K562 (cell line): Measurements from ENCODE around the gene S100A1. TPM values are rescaled to one million over a fixed set of nuclear protein-coding genes. Genes with fewer than 3 reads are reported as not detected.
A peak's percentile ranks its signal among the peaks of the same experiment; 100 is the strongest.

Experiments
- ATAC-seq: fragments of 200-7000 bp; cut with Tn5 transposase; 3 replicates; pipeline ENCODE4 v1.9.1; 2020; ENCODE audit warnings: moderate library complexity
- BruUV-seq: library from RNA; stranded (reverse); fragments of 400-500 nt; replicated peaks from 2 replicates; lab custom pipeline; 2021; lab: Mats Ljungman, UMichigan
- CTCF ChIA-PET: fragments of 300-600 bp; formaldehyde crosslinking; extraction: SDS; loops from one replicate; lab custom pipeline; 2021; ENCODE audit warnings: low intra/inter-chr PET ratio; lab: Yijun Ruan, JAX
- POLR2A ChIA-PET: fragments of 300-600, 350-650 bp; sonication (Branson Sonifier 250); formaldehyde crosslinking; extraction: SDS; loops from one replicate; lab custom pipeline; 2021; ENCODE audit warnings: antibody characterized with exemption, inconsistent platforms; lab: Yijun Ruan, JAX
- DNase-seq, 4 experiments: peaks; one replicate each; pipeline versions ENCODE4 v3.0.0 to v3.0.0-alpha.2; 2011 to 2018; ENCODE audit warnings: low spot score in 3 of 4, mixed read lengths in 3 of 4; ENCODE audit errors: extremely low read depth in 1 of 4
- FAIRE-seq: peaks from 2 replicates; lab custom pipeline; 2011; peaks lifted over from hg19 to GRCh38; lab: Jason Lieb, UNC
- H2AFZ ChIP-seq: 2 replicates; pipeline ENCODE4 v1.6.0; 2011; ENCODE audit warnings: low read depth, low read length, control low read depth, inconsistent platforms
- H3K27ac ChIP-seq: fragments of 200-600 bp; 3 replicates; pipeline ENCODE4 v1.8.0; 2011; ENCODE audit warnings: low read depth, mild to moderate bottlenecking, control low read depth, inconsistent platforms, low read length, moderate library complexity, mixed read lengths; ENCODE audit errors: extremely low read depth
- H3K27me3 ChIP-seq, 2 experiments: fragments of 300-600 bp in 1 of 2; 2 replicates in 1 of 2; 3 replicates in 1 of 2; pipeline versions ENCODE4 v1.6.0 to v1.8.0; 2011; ENCODE audit warnings: inconsistent platforms in 2 of 2, low read length in 2 of 2, mild to moderate bottlenecking in 1 of 2, mixed read lengths in 1 of 2, moderate library complexity in 1 of 2; ENCODE audit not compliant: control insufficient read depth in 2 of 2, insufficient read depth in 2 of 2
- H3K36me3 ChIP-seq: fragments of 300-600 bp; 3 replicates; pipeline ENCODE4 v1.8.0; 2011; ENCODE audit warnings: mild to moderate bottlenecking, low read length, inconsistent platforms; ENCODE audit not compliant: control insufficient read depth, insufficient read depth
- H3K4me1 ChIP-seq, 2 experiments: fragments of 200-600 bp in 1 of 2; replicated peaks in 1 of 2; 2 replicates in 1 of 2; 3 replicates in 1 of 2; pipeline versions ENCODE4 v1.5.1 to v1.8.0; 2011; ENCODE audit warnings: inconsistent platforms in 2 of 2, low read length in 2 of 2, mild to moderate bottlenecking in 1 of 2, mixed read lengths in 1 of 2, moderate library complexity in 1 of 2; ENCODE audit not compliant: control insufficient read depth in 2 of 2, insufficient read depth in 2 of 2
- H3K4me2 ChIP-seq: 2 replicates; pipeline ENCODE4 v1.6.1; 2011; ENCODE audit warnings: low read length, control low read depth, inconsistent platforms, mixed read lengths; ENCODE audit not compliant: insufficient read depth
- H3K4me3 ChIP-seq: fragments of 200-600 bp; sonication (generic), shearing (Covaris generic); 2 replicates; pipeline ENCODE4 v1.5.1; 2016; ENCODE audit warnings: control low read depth, inconsistent platforms
- H3K79me2 ChIP-seq: fragments of 200-600 bp; 3 replicates; pipeline ENCODE4 v1.8.0; 2011; ENCODE audit warnings: low read length, inconsistent platforms; ENCODE audit not compliant: control insufficient read depth, insufficient read depth
- H3K9ac ChIP-seq, 2 experiments: 2 replicates each; pipeline versions ENCODE4 v1.6.0 to v1.6.1; 2011; ENCODE audit warnings: low read depth in 2 of 2, low read length in 2 of 2, control low read depth in 1 of 2, inconsistent platforms in 1 of 2, mild to moderate bottlenecking in 1 of 2, mixed read lengths in 1 of 2; ENCODE audit not compliant: insufficient read depth in 1 of 2
- H3K9me1 ChIP-seq: one replicate; pipeline ENCODE4 v1.6.0; 2011; ENCODE audit warnings: inconsistent platforms, mild to moderate bottlenecking, low read length, moderate library complexity; ENCODE audit not compliant: control insufficient read depth, insufficient read depth
- H3K9me3 ChIP-seq: replicated peaks from 2 replicates; pipeline ENCODE4 v1.5.1; 2011; ENCODE audit warnings: low read depth, low read length, inconsistent platforms; ENCODE audit not compliant: control insufficient read depth, insufficient read depth
- H4K20me1 ChIP-seq: replicated peaks from 2 replicates; pipeline ENCODE4 v1.6.1; 2011; ENCODE audit warnings: low read length, inconsistent platforms, mixed read lengths; ENCODE audit not compliant: control insufficient read depth, insufficient read depth
- ARNT ChIP-seq, 2 experiments: fragments of 450-650 bp; IDR thresholded peaks; 2 replicates each; pipeline ENCODE4 v1.6.1; 2016; ENCODE audit warnings: mild to moderate bottlenecking in 1 of 2
- DPF2 ChIP-seq: fragments of 450-650 bp; IDR thresholded peaks from 2 replicates; pipeline ENCODE4 v1.6.1; 2016
- FOXA3 ChIP-seq, 2 experiments: fragments of 450-650 bp in 1 of 2; sonication (generic) in 1 of 2; formaldehyde crosslinking; IDR thresholded peaks in 1 of 2; conservative IDR thresholded peaks in 1 of 2; 2 replicates each; pipeline versions ENCODE4 v1.4.0 to v1.8.0; 2020 to 2022; ENCODE audit warnings: mild to moderate bottlenecking in 2 of 2, missing genetic modification reagents in 1 of 2
- GABPB1 ChIP-seq: sonication (generic); formaldehyde crosslinking; IDR thresholded peaks from 2 replicates; pipeline ENCODE4 v1.8.0; 2022; ENCODE audit warnings: mild to moderate bottlenecking, missing genetic modification reagents
- JUNB ChIP-seq: fragments of 450-650 bp; formaldehyde crosslinking; conservative IDR thresholded peaks from 2 replicates; pipeline ENCODE4 v1.4.0; 2020; ENCODE audit warnings: mild to moderate bottlenecking
- KAT7 ChIP-seq: sonication (generic); formaldehyde crosslinking; IDR thresholded peaks from 2 replicates; pipeline ENCODE4 v1.8.0; 2022; ENCODE audit warnings: missing genetic modification reagents, mild to moderate bottlenecking, borderline replicate concordance
- LCOR ChIP-seq: sonication (generic); formaldehyde crosslinking; IDR thresholded peaks from 2 replicates; pipeline ENCODE4 v1.8.0; 2022; ENCODE audit warnings: mild to moderate bottlenecking, missing genetic modification reagents
- NFIC ChIP-seq: fragments of 450-650 bp; IDR thresholded peaks from 2 replicates; pipeline ENCODE4 v1.6.1; 2017; ENCODE audit warnings: mild to moderate bottlenecking, inconsistent platforms
- RBFOX2 ChIP-seq: fragments of 200-400 bp; formaldehyde crosslinking; IDR thresholded peaks from 2 replicates; pipeline ENCODE4 v1.6.1; 2017; ENCODE audit warnings: low read depth, mild to moderate bottlenecking, low read length, moderate library complexity
- SUPT5H ChIP-seq: fragments of 450-650 bp; IDR thresholded peaks from 2 replicates; pipeline ENCODE4 v1.6.1; 2016
- ZNF583 ChIP-seq: fragments of 250-450 bp; sonication (Bioruptor Pico); IDR thresholded peaks from 2 replicates; pipeline ENCODE4 v1.4.0; 2020
- ZNF695 ChIP-seq: fragments of 450-650 bp; formaldehyde crosslinking; IDR thresholded peaks from 2 replicates; pipeline ENCODE4 v1.4.0; 2020; ENCODE audit warnings: mild to moderate bottlenecking, moderate library complexity
- WGBS: fragments of 100-300 bp; shearing (Covaris generic); methylation state at CpG from one replicate; pipeline ENCODE4 v1.1.6; 2016; ENCODE audit warnings: low coverage, mixed read lengths; ENCODE audit not compliant: insufficient coverage; ENCODE audit errors: missing lambda C conversion rate; 5-methylcytosine and 5-hydroxymethylcytosine counted together
- in situ Hi-C: fragments of 300-500 bp; cut with MboI; formaldehyde crosslinking; loops from 4 replicates; pipeline ENCODE4 v1.15.0; 2018; ENCODE audit warnings: inconsistent platforms, mixed read lengths
- intact Hi-C: fragments of 100-400 bp; cut with micrococcal nuclease; formaldehyde crosslinking; loops from 2 replicates; pipeline ENCODE4 v1.14.2; 2022
- polyA plus RNA-seq, 8 experiments: library from polyadenylated mRNA; depleted of rRNA in 4 of 8; stranded (reverse) in 5 of 8; unstranded in 3 of 8; fragments of >200 nt; fragmentation: Nextera tagmentation in 2 of 8; fragmentation: Illumina TruSeq in 1 of 8; extraction: Ambion mirVana in 2 of 8; extraction: Trizol in 1 of 8; gene quantifications; 2 replicates each; pipeline versions ENCODE4 v1.2.1 to v1.2.3, GENCODE V29; 2011 to 2014; ENCODE audit warnings: inconsistent platforms in 1 of 8, missing spikeins in 1 of 8
- total RNA-seq, 7 experiments: library from RNA; depleted of rRNA in 6 of 7; stranded (reverse); fragments of >200 nt in 6 of 7; fragmentation: Illumina TruSeq in 2 of 7; extraction: Trizol in 2 of 7; gene quantifications; 2 replicates each; pipeline versions ENCODE4 v1.2.1 to v1.2.3, GENCODE V29; 2011 to 2021; ENCODE audit warnings: low replicate concordance in 1 of 7

Gene S100A1
- total and polyA plus RNA-seq, 9 of the 15 experiments (the other 6 are each of a cell fraction or from before 2014, with no cell fraction given), result 0.44 to 30.1 (median 12.7) TPM

DNA sequence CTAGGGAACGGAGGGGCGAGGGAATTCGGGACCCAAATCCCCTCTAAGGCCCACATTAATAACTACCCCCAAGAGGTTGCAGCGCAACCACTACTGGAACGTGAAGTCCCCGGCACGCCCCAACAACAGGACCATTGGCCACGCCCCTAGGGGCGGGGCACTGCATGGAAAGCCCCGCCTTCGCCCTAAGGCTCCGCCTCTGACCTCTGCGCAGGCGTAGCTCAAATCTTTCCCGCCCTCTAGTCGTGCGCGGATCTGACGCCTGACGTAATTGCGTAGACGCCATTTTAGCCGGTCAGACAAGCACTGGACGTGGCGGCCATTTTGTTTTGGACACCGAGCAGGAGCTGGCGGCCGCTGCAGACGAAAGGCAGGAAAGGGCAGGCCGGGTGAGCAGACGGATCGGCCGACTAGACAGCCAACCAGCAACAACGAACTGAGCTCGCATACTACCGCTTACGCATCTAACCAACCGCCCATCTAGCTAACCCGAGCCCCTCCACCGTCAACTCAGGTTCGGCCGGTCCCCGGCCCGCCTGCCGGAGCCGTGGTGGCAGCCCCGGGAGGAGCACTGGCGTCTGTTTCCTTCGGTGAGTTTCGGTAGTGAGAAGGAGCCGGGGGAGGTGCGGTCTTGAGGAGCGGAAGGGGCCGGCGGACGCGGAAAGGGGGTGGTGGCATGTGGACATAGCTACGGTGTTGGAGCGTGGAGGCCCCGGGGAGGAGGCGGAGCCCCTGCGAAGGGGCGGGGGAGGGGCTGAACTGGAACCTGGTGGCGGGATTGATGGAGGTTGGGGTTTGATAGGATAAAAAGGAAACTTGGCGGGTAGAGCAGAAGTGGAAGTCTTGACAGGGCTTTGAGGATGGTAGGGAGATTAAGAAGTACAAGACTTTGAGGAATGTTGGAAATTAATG lies 5.8 kb downstream of the S100A1 start, which contains the start of gene CHTOP (continued):
- TF ChIP-seq NFIC, result peak; percentile 57; the same call in 1 of the 2 replicates
- TF ChIP-seq KAT7 (CRISPR knock-in tag), result peak; percentile 88; the same call in 1 of the 2 replicates
- TF ChIP-seq SUPT5H, result peak; percentile 97
- 0 out of 2 replicates have a peak, but pooled peaks have one; percentile 41 for TF ChIP-seq ZNF583 (CRISPR knock-in tag)
- TF ChIP-seq ZNF695, result no peak
- TF ChIP-seq ARNT (IDR thresholded peaks at IDR 0.05), result 0 out of 4 replicates have a peak, but pooled peaks of 1 of the 2 experiments have one; percentile 51
- peak; percentile 86; the same call in 1 of the 2 replicates for TF ChIP-seq LCOR
- peak in 1 of 2 experiments; percentile 88; a peak in 2 of 4 replicates for TF ChIP-seq FOXA3 (CRISPR knock-in tag; conservative IDR thresholded peaks at IDR 0.05 in 1 of 2, IDR thresholded peaks at IDR 0.05 in 1 of 2)
- peak; percentile 85 for TF ChIP-seq GABPB1 (CRISPR knock-in tag)
- peak; percentile 30; the same call in 1 of the 2 replicates for TF ChIP-seq DPF2

- no peak for ATAC-seq
- H2AFZ ChIP-seq, result no peak overlapping the region
- in situ Hi-C loops, result no loop called here
- ChIA-PET POLR2A (interaction anchor here (0.6 to 11.6 kb wide), 4 partner anchors 14 to 351 kb away, joined by 3 to 205 read pairs (median 10); no protein-coding TSS in a partner anchor), CTCF (no interaction called here)
- H3K79me2 ChIP-seq, result peaks cover 56% of the 10 kb centered on the region
- H3K4me1 ChIP-seq, result peaks cover 10 to 13% of the 10 kb centered on the region in 2 experiments; a peak in 4 of 5 replicates
- H3K9me3 ChIP-seq, result no peaks in the 10 kb centered on the region
- TF ChIP-seq JUNB (CRISPR knock-in tag) (no peak), RBFOX2 (peak; percentile 6; the same call in 1 of the 2 replicates)
- BruUV-seq, result no TSS peak
- H3K9ac ChIP-seq, result peak overlapping the region; percentile 90 to 100
- WGBS, result 68% methylated on average over 7 of the region's 7 CpGs
- H4K20me1 ChIP-seq, result no peaks in the 10 kb centered on the region; the same call in 1 of the 2 replicates
- intact Hi-C loops, result no loop called here
- 0 out of 3 replicates have a peak overlapping the region, but pooled peaks have one; percentile 6 for H3K27ac ChIP-seq
- FAIRE-seq, result no peak
- peak overlapping the region; percentile 89 for H3K4me3 ChIP-seq
- no peaks in the 10 kb centered on the region for H3K9me1 ChIP-seq
- H3K36me3 ChIP-seq, result peaks cover 54% of the 10 kb centered on the region
- no peaks in the 10 kb centered on the region for H3K27me3 ChIP-seq
- H3K4me2 ChIP-seq, result peak overlapping the region; percentile 88
- DNase-seq, result no peak
These were observed 7.6 kb downstream of the S100A1 start for GRCh38 chr1:153635872-153636271.
